HCT116 (cell line): ENCODE measurements around the gene IQSEC3. TPM values are rescaled to one million over a fixed set of nuclear protein-coding genes. Genes with fewer than 3 reads are reported as not detected.

Experiments
- ATAC-seq: fragments of 200-7000 bp; cut with Tn5 transposase; 2 replicates; pipeline ENCODE4 v1.9.1; 2020; ENCODE audit warnings: mild to moderate bottlenecking, moderate library complexity
- BruUV-seq: library from RNA; stranded (reverse); fragments of 400-500 nt; replicated peaks from 2 replicates; lab custom pipeline; 2021; lab: Mats Ljungman, UMichigan
- CTCF ChIA-PET: fragments of 300-600 bp; sonication (Branson Sonifier 250); formaldehyde crosslinking; loops from one replicate; lab custom pipeline; 2021; ENCODE audit warnings: antibody characterized with exemption; lab: Charles Lee
- POLR2A ChIA-PET: fragments of 300-600, 350-600 bp; sonication (Branson Sonifier 250); formaldehyde crosslinking; loops from one replicate; lab custom pipeline; 2021; ENCODE audit warnings: antibody characterized with exemption; lab: Charles Lee
- RAD21 ChIA-PET, 2 experiments: fragments of 300-600 bp; sonication (Branson Sonifier 250); formaldehyde crosslinking; loops; one replicate each; lab custom pipeline; 2023; ENCODE audit warnings: low total read pairs in 2 of 2; ENCODE audit not compliant: uncharacterized antibody in 2 of 2, unreplicated experiment in 2 of 2, low non-redundant PET in 1 of 2; lab: Charles Lee
- DNase-seq: peaks from one replicate; pipeline ENCODE4 v3.0.0-alpha.2; 2010; ENCODE audit warnings: low read depth, low spot score
- H2AFZ ChIP-seq: fragments of 200-600 bp; shearing (Covaris generic), sonication (generic); 2 replicates; pipeline ENCODE4 v1.6.1; 2017; ENCODE audit warnings: low read depth, mixed run types, mixed read lengths, antibody characterized with exemption, low read length; ENCODE audit not compliant: poor library complexity, severe bottlenecking
- H3K27ac ChIP-seq: 2 replicates; pipeline ENCODE4 v1.5.1; 2012; ENCODE audit warnings: low read depth, low read length
- H3K27me3 ChIP-seq: fragments of 200-600 bp; sonication (generic); 2 replicates; pipeline ENCODE4 v1.6.1; 2016; ENCODE audit warnings: mixed run types, low read length, mixed read lengths; ENCODE audit not compliant: insufficient read depth
- H3K36me3 ChIP-seq, 2 experiments: fragments of 200-500 bp in 1 of 2; fragments of 200-600 bp in 1 of 2; sonication (Bioruptor generic) in 1 of 2; sonication (generic) in 1 of 2; 2 replicates each; pipeline versions ENCODE4 v1.5.1 to v1.6.1; 2014 to 2016; ENCODE audit warnings: low read length in 2 of 2, inconsistent platforms in 1 of 2, mixed read lengths in 1 of 2, mixed run types in 1 of 2; ENCODE audit not compliant: insufficient read depth in 2 of 2, control insufficient read depth in 1 of 2
- H3K4me1 ChIP-seq, 2 experiments: fragments of 200-600 bp in 1 of 2; sonication (generic) in 1 of 2; 2 replicates each; pipeline versions ENCODE4 v1.5.1 to v1.6.1; 2012 to 2017; ENCODE audit warnings: low read length in 2 of 2, inconsistent platforms in 1 of 2, mild to moderate bottlenecking in 1 of 2, mixed read lengths in 1 of 2, mixed run types in 1 of 2, moderate library complexity in 1 of 2; ENCODE audit not compliant: insufficient read depth in 2 of 2, control insufficient read depth in 1 of 2
- H3K4me2 ChIP-seq: fragments of 200-600 bp; sonication (generic); 2 replicates; pipeline ENCODE4 v1.6.1; 2017; ENCODE audit warnings: mixed run types, low read length, mixed read lengths
- H3K4me3 ChIP-seq, 2 experiments: fragments of 200-600 bp in 1 of 2; sonication (generic) in 1 of 2; replicated peaks in 1 of 2; 2 replicates each; pipeline ENCODE4 v1.5.1; 2011 to 2016; ENCODE audit warnings: low read length in 2 of 2, control low read depth in 1 of 2, low read depth in 1 of 2, mild to moderate bottlenecking in 1 of 2, mixed read lengths in 1 of 2, mixed run types in 1 of 2
- H3K79me2 ChIP-seq: fragments of 200-600 bp; sonication (generic); 2 replicates; pipeline ENCODE4 v1.6.1; 2017; ENCODE audit warnings: mild to moderate bottlenecking, mixed run types, low read length, moderate library complexity, mixed read lengths; ENCODE audit not compliant: insufficient read depth
- H3K9ac ChIP-seq: fragments of 200-600 bp; sonication (generic); 2 replicates; pipeline ENCODE4 v1.6.1; 2016; ENCODE audit warnings: low read length, mixed read lengths
- H3K9me2 ChIP-seq: fragments of 200-600 bp; sonication (generic), shearing (Covaris generic); 2 replicates; pipeline ENCODE4 v1.6.1; 2017; ENCODE audit warnings: mixed run types, mild to moderate bottlenecking, moderate library complexity; ENCODE audit not compliant: insufficient read depth
- H3K9me3 ChIP-seq, 2 experiments: fragments of 200-500 bp in 1 of 2; fragments of 200-600 bp in 1 of 2; sonication (Bioruptor generic) in 1 of 2; sonication (generic) in 1 of 2; 2 replicates each; pipeline ENCODE4 v1.6.1; 2014 to 2017; ENCODE audit warnings: low read length in 2 of 2, mixed read lengths in 2 of 2, inconsistent platforms in 1 of 2, low read depth in 1 of 2, mild to moderate bottlenecking in 1 of 2, mixed run types in 1 of 2, moderate library complexity in 1 of 2; ENCODE audit not compliant: control insufficient read depth in 1 of 2, insufficient read depth in 1 of 2
- H4K20me1 ChIP-seq: fragments of 200-600 bp; sonication (generic), shearing (Covaris generic); 2 replicates; pipeline ENCODE4 v1.6.1; 2017; ENCODE audit warnings: mixed run types, mild to moderate bottlenecking, moderate library complexity; ENCODE audit not compliant: insufficient read depth
- CEBPB ChIP-seq: IDR thresholded peaks from 2 replicates; pipeline ENCODE4 v1.6.1; 2012; ENCODE audit warnings: low read depth
- EZH2 ChIP-seq: fragments of 200-600 bp; sonication (generic); IDR thresholded peaks from 2 replicates; pipeline ENCODE4 v1.6.1; 2017; ENCODE audit warnings: antibody characterized with exemption, mixed run types
- RAD21 ChIP-seq: IDR thresholded peaks from 2 replicates; pipeline ENCODE4 v1.6.1; 2012; ENCODE audit warnings: low read depth, mild to moderate bottlenecking
- SP1 ChIP-seq: IDR thresholded peaks from 2 replicates; pipeline ENCODE4 v1.6.1; 2012; ENCODE audit warnings: low read depth
- TCF7L2 ChIP-seq: IDR thresholded peaks from 2 replicates; pipeline ENCODE4 v1.7.0; 2011; ENCODE audit warnings: borderline replicate concordance, inconsistent platforms; ENCODE audit not compliant: insufficient read depth, insufficient read length; ENCODE audit errors: extremely low read depth
- ZFX ChIP-seq: fragments of 450-650 bp; IDR thresholded peaks from 2 replicates; pipeline ENCODE4 v1.6.1; 2017
- ZNF274 ChIP-seq: fragments of 200-500 bp; sonication (Bioruptor generic); IDR thresholded peaks from 2 replicates; pipeline ENCODE4 v1.6.1; 2014; ENCODE audit warnings: mild to moderate bottlenecking, low read depth, low read length, inconsistent platforms
- intact Hi-C: fragments of 100-400 bp; cut with micrococcal nuclease; formaldehyde crosslinking; loops from 2 replicates; pipeline ENCODE4 v1.10.0; 2022
- total RNA-seq: library from RNA; stranded (reverse); gene quantifications from one replicate; pipeline ENCODE4 v1.2.1, GENCODE V29; 2021; ENCODE audit not compliant: unreplicated experiment
- TF ChIP-seq, protein P1 (sequence below): IDR thresholded peaks from 2 replicates; pipeline ENCODE4 v1.6.1; 2011; ENCODE audit warnings: mild to moderate bottlenecking, low read length, moderate library complexity; ENCODE audit not compliant: insufficient replicate concordance; ENCODE audit errors: extremely low read depth
- TF ChIP-seq, protein P2 (sequence below), 3 experiments: fragments of 200-600 bp in 1 of 3; sonication (generic) in 1 of 3; IDR thresholded peaks in 2 of 3; conservative IDR thresholded peaks in 1 of 3; 2 replicates each; pipeline ENCODE4 v1.5.1; 2012 to 2017; ENCODE audit warnings: low read depth in 2 of 3, low read length in 2 of 3, antibody characterized with exemption in 1 of 3, borderline replicate concordance in 1 of 3, control low read depth in 1 of 3, mild to moderate bottlenecking in 1 of 3, mixed read lengths in 1 of 3, mixed run types in 1 of 3, moderate library complexity in 1 of 3; ENCODE audit not compliant: insufficient read depth in 1 of 3
- TF ChIP-seq, protein P3 (sequence below): IDR thresholded peaks from 2 replicates; pipeline ENCODE4 v1.6.1; 2012

The IQSEC3 gene
- total RNA-seq, 1 experiment from 2014 or later, result not detected

DNA sequence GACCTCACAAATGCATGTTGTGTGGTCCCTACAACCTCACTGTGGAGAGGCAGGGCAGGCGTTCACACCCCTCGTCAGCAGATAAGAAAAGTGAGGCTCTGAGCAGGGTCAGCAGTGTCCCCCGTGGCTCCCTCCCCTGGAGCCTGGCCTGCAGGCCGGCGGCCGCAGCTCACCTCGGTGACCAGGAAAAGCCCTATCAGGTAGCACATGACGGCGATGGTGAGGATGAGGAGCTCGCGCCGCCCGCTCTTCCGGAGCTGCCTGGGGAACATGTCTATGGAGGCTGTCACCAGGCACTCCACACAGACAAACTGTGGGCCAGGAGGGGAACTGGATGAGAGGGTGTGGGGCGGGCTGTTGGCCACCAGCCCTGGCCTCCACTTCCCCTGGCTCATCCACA is 129.4 kb downstream of the IQSEC3 start:
- CTCF ChIA-PET, result no interaction called here
- H3K9ac ChIP-seq, result no peak overlapping the region
- TF ChIP-seq, protein P1, sequence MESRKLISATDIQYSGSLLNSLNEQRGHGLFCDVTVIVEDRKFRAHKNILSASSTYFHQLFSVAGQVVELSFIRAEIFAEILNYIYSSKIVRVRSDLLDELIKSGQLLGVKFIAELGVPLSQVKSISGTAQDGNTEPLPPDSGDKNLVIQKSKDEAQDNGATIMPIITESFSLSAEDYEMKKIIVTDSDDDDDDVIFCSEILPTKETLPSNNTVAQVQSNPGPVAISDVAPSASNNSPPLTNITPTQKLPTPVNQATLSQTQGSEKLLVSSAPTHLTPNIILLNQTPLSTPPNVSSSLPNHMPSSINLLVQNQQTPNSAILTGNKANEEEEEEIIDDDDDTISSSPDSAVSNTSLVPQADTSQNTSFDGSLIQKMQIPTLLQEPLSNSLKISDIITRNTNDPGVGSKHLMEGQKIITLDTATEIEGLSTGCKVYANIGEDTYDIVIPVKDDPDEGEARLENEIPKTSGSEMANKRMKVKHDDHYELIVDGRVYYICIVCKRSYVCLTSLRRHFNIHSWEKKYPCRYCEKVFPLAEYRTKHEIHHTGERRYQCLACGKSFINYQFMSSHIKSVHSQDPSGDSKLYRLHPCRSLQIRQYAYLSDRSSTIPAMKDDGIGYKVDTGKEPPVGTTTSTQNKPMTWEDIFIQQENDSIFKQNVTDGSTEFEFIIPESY, result no peak
- TF ChIP-seq ZFX (no peak), SP1 (no peak), ZNF274 (no peak), RAD21 (no peak), TCF7L2 (no peak)
- intact Hi-C loops, result no loop called here
- H3K4me3 ChIP-seq, result no peak overlapping the region
- no peaks in the 10 kb centered on the region for H3K79me2 ChIP-seq
- no peak overlapping the region for H2AFZ ChIP-seq
- H3K4me2 ChIP-seq, result no peak overlapping the region
- no peaks in the 10 kb centered on the region for H3K9me3 ChIP-seq
- POLR2A ChIA-PET, result no interaction called here
- H3K36me3 ChIP-seq, result no peaks in the 10 kb centered on the region
- 0 out of 2 replicates have a peak, but pooled peaks cover 6% of the 10 kb centered on the region for H3K27me3 ChIP-seq
- RAD21 ChIA-PET, result no interaction called here
- H3K27ac ChIP-seq, result no peak overlapping the region
- no peak for DNase-seq
- ATAC-seq, result no peak
- H3K9me2 ChIP-seq, result no peaks in the 10 kb centered on the region
- H3K4me1 ChIP-seq, result no peaks in the 10 kb centered on the region
- no peaks in the 10 kb centered on the region for H4K20me1 ChIP-seq
- BruUV-seq, result no TSS peak

DNA sequence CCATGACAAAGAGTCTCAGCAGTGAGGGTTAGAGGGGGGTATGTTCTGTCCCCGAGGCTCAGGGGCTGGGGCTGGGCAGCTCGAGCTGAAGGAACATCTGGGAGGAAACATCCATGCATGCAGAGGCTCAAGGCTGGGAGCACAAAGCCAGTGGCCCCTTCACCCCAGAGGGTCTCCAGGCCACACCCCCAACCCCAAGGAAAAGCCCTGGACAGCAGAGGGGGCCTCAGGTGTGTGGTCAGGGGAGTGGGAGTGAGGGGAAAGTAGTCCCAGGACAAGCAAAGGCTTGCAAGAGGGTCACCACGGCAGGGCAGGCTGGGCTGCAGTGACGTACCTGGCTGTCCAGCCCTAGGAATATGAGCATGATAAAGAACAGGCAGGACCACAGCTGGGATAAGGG is 129.9 kb downstream of the IQSEC3 start:
- no peak overlapping the region for H2AFZ ChIP-seq
- RAD21 ChIA-PET, result no interaction called here
- H3K4me3 ChIP-seq, result no peak overlapping the region
- no peaks in the 10 kb centered on the region for H3K9me3 ChIP-seq
- ATAC-seq, result no peak
- CTCF ChIA-PET, result no interaction called here
- no peaks in the 10 kb centered on the region for H3K36me3 ChIP-seq
- no peaks in the 10 kb centered on the region for H3K9me2 ChIP-seq
- no peaks in the 10 kb centered on the region for H4K20me1 ChIP-seq
- DNase-seq, result no peak
- H3K27ac ChIP-seq, result no peak overlapping the region
- POLR2A ChIA-PET, result no interaction called here
- no peaks in the 10 kb centered on the region for H3K79me2 ChIP-seq
- no peak overlapping the region for H3K4me2 ChIP-seq
- no peak for TF ChIP-seq EZH2
- TF ChIP-seq TCF7L2, result no peak
- TF ChIP-seq, protein P2, sequence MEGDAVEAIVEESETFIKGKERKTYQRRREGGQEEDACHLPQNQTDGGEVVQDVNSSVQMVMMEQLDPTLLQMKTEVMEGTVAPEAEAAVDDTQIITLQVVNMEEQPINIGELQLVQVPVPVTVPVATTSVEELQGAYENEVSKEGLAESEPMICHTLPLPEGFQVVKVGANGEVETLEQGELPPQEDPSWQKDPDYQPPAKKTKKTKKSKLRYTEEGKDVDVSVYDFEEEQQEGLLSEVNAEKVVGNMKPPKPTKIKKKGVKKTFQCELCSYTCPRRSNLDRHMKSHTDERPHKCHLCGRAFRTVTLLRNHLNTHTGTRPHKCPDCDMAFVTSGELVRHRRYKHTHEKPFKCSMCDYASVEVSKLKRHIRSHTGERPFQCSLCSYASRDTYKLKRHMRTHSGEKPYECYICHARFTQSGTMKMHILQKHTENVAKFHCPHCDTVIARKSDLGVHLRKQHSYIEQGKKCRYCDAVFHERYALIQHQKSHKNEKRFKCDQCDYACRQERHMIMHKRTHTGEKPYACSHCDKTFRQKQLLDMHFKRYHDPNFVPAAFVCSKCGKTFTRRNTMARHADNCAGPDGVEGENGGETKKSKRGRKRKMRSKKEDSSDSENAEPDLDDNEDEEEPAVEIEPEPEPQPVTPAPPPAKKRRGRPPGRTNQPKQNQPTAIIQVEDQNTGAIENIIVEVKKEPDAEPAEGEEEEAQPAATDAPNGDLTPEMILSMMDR (IDR thresholded peaks at IDR 0.05 in 2 of 3, conservative IDR thresholded peaks at IDR 0.05 in 1 of 3; ENCODE audit: borderline replicate concordance in 1 of 3, insufficient read depth in 1 of 3, low read depth in 2 of 3, low read length in 2 of 3), result no peak
- TF ChIP-seq CEBPB, result no peak
- no peak for TF ChIP-seq RAD21
- TF ChIP-seq, protein P3, sequence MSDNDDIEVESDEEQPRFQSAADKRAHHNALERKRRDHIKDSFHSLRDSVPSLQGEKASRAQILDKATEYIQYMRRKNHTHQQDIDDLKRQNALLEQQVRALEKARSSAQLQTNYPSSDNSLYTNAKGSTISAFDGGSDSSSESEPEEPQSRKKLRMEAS, result no peak
- peaks cover 6% of the 10 kb centered on the region; the same call in 1 of the 2 replicates for H3K27me3 ChIP-seq
- intact Hi-C loops, result no loop called here
- no peak overlapping the region for H3K9ac ChIP-seq
- no TSS peak for BruUV-seq
- H3K4me1 ChIP-seq, result no peaks in the 10 kb centered on the region
